GM23338 (cell line): ENCODE data around the gene PRR22. TPM values are rescaled to one million over a fixed set of nuclear protein-coding genes. Genes with fewer than 3 reads are reported as not detected.
A peak's percentile ranks its signal among the peaks of the same experiment; 100 is the strongest.

Experiments
- ATAC-seq: fragments of 200-7000 bp; cut with Tn5 transposase; 3 replicates; pipeline ENCODE4 v1.9.1; 2020
- DNase-seq: peaks from one replicate; pipeline ENCODE4 v3.0.0-alpha.2; 2015; ENCODE audit warnings: low spot score
- H2AFZ ChIP-seq: fragments of 200-600 bp; sonication (generic); 2 replicates; pipeline ENCODE4 v1.8.0; 2016; ENCODE audit warnings: antibody characterized with exemption, mild to moderate bottlenecking, moderate library complexity
- H3F3A ChIP-seq: fragments of 200-600 bp; sonication (generic); replicated peaks from 2 replicates; pipeline ENCODE4 v1.8.0; 2017; ENCODE audit warnings: antibody characterized with exemption, mixed run types, low read depth
- H3K27ac ChIP-seq: fragments of 200-600 bp; sonication (generic); 2 replicates; pipeline ENCODE4 v1.6.1; 2016; ENCODE audit warnings: low read depth
- H3K27me3 ChIP-seq: fragments of 200-600 bp; sonication (generic); 2 replicates; pipeline ENCODE4 v1.8.0; 2016; ENCODE audit warnings: mild to moderate bottlenecking, mixed run types, moderate library complexity; ENCODE audit not compliant: insufficient read depth
- H3K36me3 ChIP-seq: fragments of 200-600 bp; sonication (generic); 2 replicates; pipeline ENCODE4 v1.8.0; 2016; ENCODE audit warnings: mild to moderate bottlenecking; ENCODE audit not compliant: insufficient read depth
- H3K4me1 ChIP-seq: fragments of 200-600 bp; sonication (generic); 2 replicates; pipeline ENCODE4 v1.8.0; 2016; ENCODE audit warnings: mild to moderate bottlenecking, moderate library complexity; ENCODE audit not compliant: insufficient read depth
- H3K4me2 ChIP-seq: fragments of 200-600 bp; sonication (generic); 2 replicates; pipeline ENCODE4 v1.7.1; 2017; ENCODE audit warnings: mixed run types
- H3K4me3 ChIP-seq: fragments of 200-600 bp; sonication (generic); 2 replicates; pipeline ENCODE4 v1.6.1; 2016; ENCODE audit warnings: mixed run types
- H3K79me2 ChIP-seq: fragments of 200-600 bp; sonication (generic); replicated peaks from 2 replicates; pipeline ENCODE4 v1.8.0; 2017; ENCODE audit warnings: mild to moderate bottlenecking; ENCODE audit not compliant: insufficient read depth
- H3K9me2 ChIP-seq: fragments of 200-600 bp; sonication (generic); 2 replicates; pipeline ENCODE4 v1.8.0; 2017; ENCODE audit not compliant: insufficient read depth
- H4K20me1 ChIP-seq: fragments of 200-600 bp; sonication (generic); replicated peaks from 2 replicates; pipeline ENCODE4 v1.8.0; 2017; ENCODE audit warnings: mild to moderate bottlenecking; ENCODE audit not compliant: insufficient read depth
- H3K27ac Mint-ChIP-seq: 2 replicates; pipeline ENCODE4 v1.8.0; 2020; ENCODE audit warnings: inconsistent platforms, mild to moderate bottlenecking, moderate library complexity, mixed read lengths
- H3K27me3 Mint-ChIP-seq: 3 replicates; pipeline ENCODE4 v1.8.0; 2022; ENCODE audit warnings: low read depth, mild to moderate bottlenecking, moderate library complexity, mixed read lengths, inconsistent platforms; ENCODE audit not compliant: insufficient read depth, poor library complexity
- H3K36me3 Mint-ChIP-seq: 3 replicates; pipeline ENCODE4 v1.8.0; 2021; ENCODE audit warnings: low read depth, mild to moderate bottlenecking, inconsistent platforms, moderate library complexity, mixed read lengths
- H3K4me1 Mint-ChIP-seq: 3 replicates; pipeline ENCODE4 v1.8.0; 2020; ENCODE audit warnings: mild to moderate bottlenecking, inconsistent platforms, mixed read lengths
- H3K4me3 Mint-ChIP-seq: 3 replicates; pipeline ENCODE4 v1.8.0; 2021; ENCODE audit warnings: moderate library complexity, mild to moderate bottlenecking, inconsistent platforms, mixed read lengths
- H3K9me3 Mint-ChIP-seq: 3 replicates; pipeline ENCODE4 v1.8.0; 2020; ENCODE audit warnings: moderate library complexity, mild to moderate bottlenecking, inconsistent platforms, mixed read lengths
- CTCF ChIP-seq, 2 experiments: fragments of 200-600 bp in 1 of 2; sonication (generic) in 1 of 2; conservative IDR thresholded peaks; 2 replicates each; pipeline versions ENCODE4 v1.5.1 to v1.6.1; 2016 to 2017; ENCODE audit warnings: antibody characterized with exemption in 2 of 2, low read depth in 2 of 2, mild to moderate bottlenecking in 2 of 2, moderate library complexity in 1 of 2
- ETS1 ChIP-seq: IDR thresholded peaks from 2 replicates; pipeline ENCODE4 v1.6.1; 2016; ENCODE audit warnings: antibody characterized with exemption
- EZH2 ChIP-seq: fragments of 200-600 bp; sonication (generic); IDR thresholded peaks from one replicate; pipeline ENCODE4 v1.8.0; 2017; ENCODE audit warnings: antibody characterized with exemption, mild to moderate bottlenecking, low read depth; ENCODE audit not compliant: unreplicated experiment
- EZH2phosphoT487 ChIP-seq: fragments of 200-600 bp; sonication (generic); IDR thresholded peaks from one replicate; pipeline ENCODE4 v1.8.1; 2018; ENCODE audit warnings: antibody characterized with exemption; ENCODE audit not compliant: unreplicated experiment
- STAT1 ChIP-seq: IDR thresholded peaks from one replicate; pipeline ENCODE4 v1.6.1; 2016; ENCODE audit warnings: antibody characterized with exemption; ENCODE audit not compliant: unreplicated experiment
- polyA plus RNA-seq: library from polyadenylated mRNA; unstranded; fragments of >200 nt; fragmentation: Nextera tagmentation; extraction: Ambion mirVana; gene quantifications from 2 replicates; pipeline ENCODE4 v1.2.1, GENCODE V29; 2016
- total RNA-seq: library from RNA; depleted of rRNA; stranded (reverse); fragments of >200 nt; shearing (Covaris generic); gene quantifications from 2 replicates; pipeline ENCODE4 v1.2.3, GENCODE V29; 2014

Gene PRR22
- total and polyA plus RNA-seq, 2 experiments from 2014 or later: 1.0 to 1.2 TPM

- TF ChIP-seq ETS1: no peak
- TF ChIP-seq EZH2: no peak
- no peak for TF ChIP-seq STAT1
These were observed 40.2 kb upstream of the PRR22 start (continued) for GRCh38 chr19:5824751-5825150.

GRCh38 chr19:5823579-5824281, 39.2 kb upstream of the PRR22 start:
- Histone ChIP-seq H3K79me2 (no peaks in the 10 kb centered on the region), H3K36me3 (no peaks in the 10 kb centered on the region), H4K20me1 (no peaks in the 10 kb centered on the region; the same call in 1 of the 2 replicates), H3F3A (no peaks in the 10 kb centered on the region), H3K27ac (no peak overlapping the region), H3K27me3 (no peaks in the 10 kb centered on the region), H2AFZ (no peak overlapping the region), H3K4me3 (no peak overlapping the region), H3K4me2 (no peak overlapping the region), H3K9me2 (no peaks in the 10 kb centered on the region), H3K4me1 (peaks cover 4% of the 10 kb centered on the region; the same call in 1 of the 2 replicates)
- Mint-ChIP-seq H3K27ac (no peak overlapping the region), H3K4me1 (peaks cover 7% of the 10 kb centered on the region), H3K9me3 (peaks cover 2% of the 10 kb centered on the region; the same call in 1 of the 3 replicates), H3K36me3 (no peaks in the 10 kb centered on the region), H3K4me3 (no peak overlapping the region), H3K27me3 (peaks cover 22% of the 10 kb centered on the region)
- TF ChIP-seq CTCF (conservative IDR thresholded peaks at IDR 0.05; ENCODE audit: low read depth in 2 of 2) (peak; percentile 34 to 69; a peak in 2 of 4 replicates), EZH2phosphoT487 (no peak)
- ATAC-seq (peak; percentile 8; the same call in 2 of the 3 replicates), DNase-seq (peak; percentile 62)

GRCh38 chr19:5822181-5822844, 37.8 kb upstream of the PRR22 start:
- Histone ChIP-seq H3K27me3 (no peaks in the 10 kb centered on the region), H4K20me1 (no peaks in the 10 kb centered on the region; the same call in 1 of the 2 replicates), H3K4me2 (no peak overlapping the region), H3K27ac (no peak overlapping the region), H3K4me3 (no peak overlapping the region), H3K79me2 (no peaks in the 10 kb centered on the region), H3K36me3 (no peaks in the 10 kb centered on the region), H3F3A (no peaks in the 10 kb centered on the region), H3K9me2 (no peaks in the 10 kb centered on the region), H3K4me1 (peaks cover 4% of the 10 kb centered on the region; the same call in 1 of the 2 replicates), H2AFZ (no peak overlapping the region)
- ATAC-seq (no peak), DNase-seq (no peak)
- no peaks in the 10 kb centered on the region for H3K36me3 Mint-ChIP-seq
- peaks cover 2% of the 10 kb centered on the region; the same call in 1 of the 3 replicates for H3K9me3 Mint-ChIP-seq
- H3K27ac Mint-ChIP-seq: no peak overlapping the region
- H3K27me3 Mint-ChIP-seq: peaks cover 16% of the 10 kb centered on the region
- H3K4me1 Mint-ChIP-seq: peaks cover 7% of the 10 kb centered on the region
- H3K4me3 Mint-ChIP-seq: no peak overlapping the region
- TF ChIP-seq CTCF (conservative IDR thresholded peaks at IDR 0.05; ENCODE audit: low read depth in 2 of 2) (0 out of 4 replicates have a peak, but pooled peaks of 1 of the 2 experiments have one; percentile 8), STAT1 (no peak)
